GM12875 (cell line): ENCODE results near the gene MAST2.

Experiments used
- H3K4me3 ChIP-seq: one replicate; pipeline ENCODE4 v1.5.1; 2011; ENCODE audit warnings: low read depth, low read length, control low read depth
- TF ChIP-seq, protein P1 (sequence below): IDR thresholded peaks from 2 replicates; pipeline ENCODE4 v1.5.1; 2011; ENCODE audit warnings: low read depth, mild to moderate bottlenecking, control low read depth, inconsistent platforms, low read length, moderate library complexity, borderline replicate concordance; ENCODE audit not compliant: insufficient read depth

Gene MAST2

DNA sequence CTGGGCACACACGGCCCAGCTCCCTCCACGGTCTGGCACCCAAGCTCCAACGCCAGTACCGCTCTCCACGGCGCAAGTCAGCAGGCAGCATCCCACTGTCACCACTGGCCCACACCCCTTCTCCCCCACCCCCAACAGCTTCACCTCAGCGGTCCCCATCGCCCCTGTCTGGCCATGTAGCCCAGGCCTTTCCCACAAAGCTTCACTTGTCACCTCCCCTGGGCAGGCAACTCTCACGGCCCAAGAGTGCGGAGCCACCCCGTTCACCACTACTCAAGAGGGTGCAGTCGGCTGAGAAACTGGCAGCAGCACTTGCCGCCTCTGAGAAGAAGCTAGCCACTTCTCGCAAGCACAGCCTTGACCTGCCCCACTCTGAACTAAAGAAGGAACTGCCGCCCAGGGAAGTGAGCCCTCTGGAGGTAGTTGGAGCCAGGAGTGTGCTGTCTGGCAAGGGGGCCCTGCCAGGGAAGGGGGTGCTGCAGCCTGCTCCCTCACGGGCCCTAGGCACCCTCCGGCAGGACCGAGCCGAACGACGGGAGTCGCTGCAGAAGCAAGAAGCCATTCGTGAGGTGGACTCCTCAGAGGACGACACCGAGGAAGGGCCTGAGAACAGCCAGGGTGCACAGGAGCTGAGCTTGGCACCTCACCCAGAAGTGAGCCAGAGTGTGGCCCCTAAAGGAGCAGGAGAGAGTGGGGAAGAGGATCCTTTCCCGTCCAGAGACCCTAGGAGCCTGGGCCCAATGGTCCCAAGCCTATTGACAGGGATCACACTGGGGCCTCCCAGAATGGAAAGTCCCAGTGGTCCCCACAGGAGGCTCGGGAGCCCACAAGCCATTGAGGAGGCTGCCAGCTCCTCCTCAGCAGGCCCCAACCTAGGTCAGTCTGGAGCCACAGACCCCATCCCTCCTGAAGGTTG, 231.4 kb downstream of the MAST2 start:
- TF ChIP-seq, protein P1, sequence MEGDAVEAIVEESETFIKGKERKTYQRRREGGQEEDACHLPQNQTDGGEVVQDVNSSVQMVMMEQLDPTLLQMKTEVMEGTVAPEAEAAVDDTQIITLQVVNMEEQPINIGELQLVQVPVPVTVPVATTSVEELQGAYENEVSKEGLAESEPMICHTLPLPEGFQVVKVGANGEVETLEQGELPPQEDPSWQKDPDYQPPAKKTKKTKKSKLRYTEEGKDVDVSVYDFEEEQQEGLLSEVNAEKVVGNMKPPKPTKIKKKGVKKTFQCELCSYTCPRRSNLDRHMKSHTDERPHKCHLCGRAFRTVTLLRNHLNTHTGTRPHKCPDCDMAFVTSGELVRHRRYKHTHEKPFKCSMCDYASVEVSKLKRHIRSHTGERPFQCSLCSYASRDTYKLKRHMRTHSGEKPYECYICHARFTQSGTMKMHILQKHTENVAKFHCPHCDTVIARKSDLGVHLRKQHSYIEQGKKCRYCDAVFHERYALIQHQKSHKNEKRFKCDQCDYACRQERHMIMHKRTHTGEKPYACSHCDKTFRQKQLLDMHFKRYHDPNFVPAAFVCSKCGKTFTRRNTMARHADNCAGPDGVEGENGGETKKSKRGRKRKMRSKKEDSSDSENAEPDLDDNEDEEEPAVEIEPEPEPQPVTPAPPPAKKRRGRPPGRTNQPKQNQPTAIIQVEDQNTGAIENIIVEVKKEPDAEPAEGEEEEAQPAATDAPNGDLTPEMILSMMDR, result no peak
- H3K4me3 ChIP-seq, result no peak overlapping the region

DNA sequence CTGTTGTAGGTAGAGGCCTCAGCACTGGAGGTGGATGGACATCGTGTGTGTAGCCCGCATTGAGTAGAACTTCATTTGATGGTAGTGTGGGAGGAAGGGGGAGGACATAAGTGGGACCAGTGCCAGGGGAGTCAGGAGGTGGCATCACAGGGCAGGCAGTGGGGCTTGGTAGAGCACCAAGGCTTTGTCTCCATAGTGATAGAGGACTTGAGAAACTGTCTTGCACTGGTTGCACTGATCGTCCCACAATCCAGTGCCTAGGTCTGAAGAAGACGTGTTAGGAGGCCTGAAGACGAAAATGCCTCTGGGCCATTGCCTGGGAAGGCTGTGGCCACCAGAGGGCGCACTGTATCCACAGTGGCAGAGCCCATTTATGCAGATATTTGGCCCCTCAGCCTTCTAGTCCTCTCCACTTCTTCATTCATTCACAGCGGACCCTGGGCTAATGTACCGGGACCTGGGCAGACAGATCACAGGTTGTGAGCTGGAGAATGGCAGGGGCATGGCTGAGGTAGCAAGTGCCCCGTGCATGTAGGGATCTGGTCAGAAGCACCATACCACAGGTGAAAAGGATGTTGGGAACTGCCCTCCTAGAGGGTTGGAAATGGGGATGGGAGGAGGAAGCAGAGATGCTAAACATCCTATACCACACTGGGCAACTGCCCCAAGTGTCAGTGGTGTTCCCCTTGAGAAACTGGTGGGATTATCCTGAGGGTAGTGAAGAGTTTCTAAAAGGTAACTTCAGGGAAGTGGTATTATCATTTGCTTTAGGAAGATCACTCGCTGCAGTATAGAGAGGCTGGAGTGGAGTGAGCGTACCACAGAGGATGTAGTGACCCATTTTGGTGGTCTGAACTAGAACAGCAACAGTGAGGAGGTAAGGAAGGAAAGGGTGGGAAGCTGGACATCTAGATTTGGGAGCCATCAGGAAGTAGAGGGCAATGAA, 233.8 kb downstream of the MAST2 start:
- TF ChIP-seq, protein P1, result peak; percentile 94
- no peak overlapping the region for H3K4me3 ChIP-seq

DNA sequence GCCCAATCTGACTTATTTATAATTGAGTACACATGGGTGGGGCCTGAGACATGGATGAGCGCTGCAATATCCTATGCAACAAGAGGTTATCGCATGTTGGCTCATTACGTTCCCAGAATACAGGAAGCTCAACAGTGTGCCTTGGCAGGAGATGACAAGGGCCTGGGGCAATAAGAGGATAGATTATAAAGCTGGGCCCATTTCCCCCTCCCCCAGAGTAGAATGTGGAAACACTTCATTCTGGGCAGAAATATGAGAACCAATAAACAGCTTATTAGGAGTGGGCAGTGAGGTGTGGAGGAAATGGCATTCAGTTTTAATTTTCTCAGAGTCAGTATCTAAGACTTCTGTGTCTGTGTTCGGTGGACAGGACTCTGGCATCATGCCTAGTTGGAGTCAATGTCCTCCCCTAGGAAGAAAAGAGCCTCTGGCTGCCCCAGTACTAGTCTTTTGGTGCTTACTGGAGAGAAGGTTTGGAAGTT, 236.2 kb downstream of the MAST2 start:
- H3K4me3 ChIP-seq, result no peak overlapping the region

DNA sequence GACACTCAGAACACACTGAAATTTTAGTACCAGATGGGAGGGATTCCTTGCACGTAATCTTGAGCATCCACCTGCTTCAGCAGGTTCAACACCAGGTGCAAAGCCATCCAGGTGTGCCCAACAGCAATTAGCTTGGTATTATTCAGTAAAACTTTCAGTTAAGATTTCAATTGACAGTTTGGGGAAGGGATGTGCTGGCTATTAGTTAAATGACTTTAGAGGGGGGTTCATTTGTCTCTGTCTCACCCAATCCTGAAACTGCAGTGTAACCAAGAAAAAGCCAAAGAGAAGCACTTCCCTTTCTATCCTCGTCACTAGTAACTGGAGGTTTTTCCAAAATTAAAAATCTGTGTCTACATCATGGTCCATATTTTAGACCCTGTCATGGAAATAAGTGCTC, 238.1 kb downstream of the MAST2 start:
- TF ChIP-seq, protein P1, result no peak
- H3K4me3 ChIP-seq, result no peak overlapping the region

More for the DNA sequence above, 236.2 kb downstream of the MAST2 start:
- TF ChIP-seq, protein P1, result no peak

DNA sequence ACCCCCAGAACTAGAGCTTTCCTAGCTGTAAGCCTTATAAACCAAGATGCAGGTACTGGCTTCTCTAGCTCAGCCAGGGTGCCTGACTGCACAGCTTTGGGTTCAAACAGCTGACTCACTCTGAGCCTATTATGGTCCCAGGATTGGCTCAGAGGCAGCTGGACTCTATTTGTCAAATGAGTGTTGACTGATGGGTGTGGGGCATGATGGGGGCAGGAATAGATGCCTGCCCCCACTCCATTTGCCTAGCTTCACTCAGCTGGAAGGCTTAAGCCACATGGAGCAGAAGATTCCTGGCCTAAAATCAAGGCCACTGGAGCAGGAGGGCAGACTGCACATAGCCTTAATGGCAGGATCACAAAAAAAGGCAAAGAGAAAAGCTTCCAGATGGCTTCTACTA, 238.6 kb downstream of the MAST2 start:
- TF ChIP-seq, protein P1, result no peak
- no peak overlapping the region for H3K4me3 ChIP-seq

DNA sequence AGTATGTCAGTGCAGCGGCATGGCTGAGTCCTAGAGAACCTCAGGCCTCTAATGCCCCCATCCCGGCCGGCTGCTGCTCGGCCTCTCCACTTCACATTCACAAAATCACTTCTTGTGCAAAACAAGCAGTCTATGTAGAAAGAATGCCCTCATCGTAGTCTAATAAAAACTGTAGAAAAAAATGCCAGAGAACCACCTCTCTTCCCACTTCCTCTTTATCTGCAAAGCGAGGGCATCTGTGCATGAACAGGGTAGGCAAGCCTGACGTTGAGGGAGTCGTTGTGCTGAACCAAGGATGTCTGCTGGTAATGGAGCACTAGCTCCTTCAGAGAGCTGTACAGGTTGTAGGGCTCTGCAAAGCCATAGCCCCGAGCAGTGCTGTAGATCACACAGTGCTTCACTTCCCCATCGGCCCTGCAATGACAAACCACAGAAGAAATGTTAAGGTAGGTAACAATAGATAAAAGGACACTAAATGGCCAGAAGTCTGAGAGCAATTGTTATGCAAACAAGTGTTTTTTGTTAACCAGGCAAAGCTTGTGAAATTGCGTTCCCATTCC, 240.1 kb downstream of the MAST2 start:
- TF ChIP-seq, protein P1, result no peak
- no peak overlapping the region for H3K4me3 ChIP-seq
